Lower leg skin (tissue), 4 donors: ENCODE measurements around the gene KLHL4. TPM values are rescaled to one million over a fixed set of nuclear protein-coding genes. Genes with fewer than 3 reads are reported as not detected.

Experiments
- DNase-seq, 2 donors: peaks; one replicate each; pipeline ENCODE4 v3.0.0-alpha.2; 2019; ENCODE audit warnings: low spot score in 2 of 2
- H3K4me3 ChIP-seq: fragments of 200-600 bp; sonication (generic); 2 replicates; pipeline ENCODE4 v1.5.1; 2017; ENCODE audit warnings: mild to moderate bottlenecking, low read depth; ENCODE audit not compliant: poor library complexity, severe bottlenecking
- CTCF ChIP-seq, 3 donors: fragments of 450-650 bp; IDR thresholded peaks; one replicate each; pipeline ENCODE4 v1.5.1; 2016; ENCODE audit warnings: antibody characterized with exemption in 3 of 3, mild to moderate bottlenecking in 3 of 3, moderate library complexity in 2 of 3
- POLR2A ChIP-seq, 2 donors: fragments of 450-650 bp; IDR thresholded peaks; one replicate each; pipeline ENCODE4 v1.6.1; 2016 to 2017; ENCODE audit warnings: antibody characterized with exemption in 2 of 2, mild to moderate bottlenecking in 1 of 2, moderate library complexity in 1 of 2
- WGBS, 2 donors: methylation state at CpG; one replicate each; pipeline ENCODE4 v1.1.5; 2018; 5-methylcytosine and 5-hydroxymethylcytosine counted together
- intact Hi-C: fragments of 100-400 bp; cut with DNase I; formaldehyde crosslinking; loops from one replicate; pipeline ENCODE4 v1.15.0; 2023; ENCODE audit warnings: low total_unique reads
- total RNA-seq, 4 donors: library from RNA; depleted of rRNA; stranded (reverse); fragments of >200 nt; gene quantifications; one replicate each; pipeline ENCODE4 v1.1.0, GENCODE V29; 2016

Gene KLHL4
- total RNA-seq, 4 donors from 2014 or later = 0.16 to 0.34 (median 0.30) TPM; not detected in 1

GRCh38 chrX:87516717-87517121 lies 883 bp upstream of the KLHL4 start:
- DNase-seq = no peak
- TF ChIP-seq CTCF (IDR thresholded peaks at IDR 0.05) = no peak
- TF ChIP-seq POLR2A (IDR thresholded peaks at IDR 0.05) = no peak
- intact Hi-C loops = no loop called here
- H3K4me3 ChIP-seq = no peak overlapping the region

- intact Hi-C loops = no loop called here
- 24 to 44% methylated on average over 6 of the region's 6 CpGs for WGBS, 2 donors
- no peak overlapping the region for H3K4me3 ChIP-seq
- TF ChIP-seq CTCF (IDR thresholded peaks at IDR 0.05) (no peak), POLR2A (IDR thresholded peaks at IDR 0.05) (no peak)
- no peak for DNase-seq
Observed at GRCh38 chrX:87518504-87518903, 902 bp downstream of the KLHL4 start.

- no peak for TF ChIP-seq POLR2A (IDR thresholded peaks at IDR 0.05)
- no peak for TF ChIP-seq CTCF (IDR thresholded peaks at IDR 0.05)
- 73 to 75% methylated on average over 2 of the region's 2 CpGs for WGBS, 2 donors
Observed at GRCh38 chrX:87525771-87526229, 8.2 kb downstream of the KLHL4 start.

GRCh38 chrX:87526281-87526680 lies 8.7 kb downstream of the KLHL4 start:
- TF ChIP-seq POLR2A (IDR thresholded peaks at IDR 0.05) (no peak), CTCF (IDR thresholded peaks at IDR 0.05) (no peak)
- intact Hi-C loops = no loop called here
- 85 to 90% methylated on average over 2 of the region's 2 CpGs for WGBS, 2 donors
- no peak overlapping the region for H3K4me3 ChIP-seq
- no peak for DNase-seq

More at GRCh38 chrX:87525771-87526229, 8.2 kb downstream of the KLHL4 start:
- no peak overlapping the region for H3K4me3 ChIP-seq
- DNase-seq = no peak
- intact Hi-C loops = no loop called here

- intact Hi-C loops = no loop called here
- TF ChIP-seq CTCF (IDR thresholded peaks at IDR 0.05) = no peak
- no peak for TF ChIP-seq POLR2A (IDR thresholded peaks at IDR 0.05)
- no peak for DNase-seq
- WGBS, 2 donors = 71 to 78% methylated on average over 9 to 10 of the region's 10 CpGs
- no peak overlapping the region for H3K4me3 ChIP-seq
Observed at GRCh38 chrX:87528487-87528886, 10.9 kb downstream of the KLHL4 start.

- TF ChIP-seq POLR2A (IDR thresholded peaks at IDR 0.05) (no peak), CTCF (IDR thresholded peaks at IDR 0.05) (no peak)
- no peak overlapping the region for H3K4me3 ChIP-seq
- DNase-seq = no peak
- intact Hi-C loops = no loop called here
- WGBS, 2 donors = 72 to 77% methylated on average over 1 of the region's 1 CpG
Observed at GRCh38 chrX:87571964-87572363, 54.4 kb downstream of the KLHL4 start.
